Measurements from ENCODE around the gene TAGLN2. TPM values are rescaled to one million over a fixed set of nuclear protein-coding genes. Genes with fewer than 3 reads are reported as not detected.

TAGLN2 gene
- total RNA-seq, 1 donor from 2014 or later: 715 TPM

GRCh38 chr1:159923203-159924024, 1.9 kb downstream of the TAGLN2 start:
- DNase-seq (ENCODE audit: extremely low read depth, low read depth, low spot score): no peak

- DNase-seq (ENCODE audit: extremely low read depth, low read depth, low spot score): no peak
Observed at GRCh38 chr1:159922511-159923202, 2.6 kb downstream of the TAGLN2 start.

GRCh38 chr1:159921700-159922504, 3.4 kb downstream of the TAGLN2 start:
- DNase-seq (ENCODE audit: extremely low read depth, low read depth, low spot score): no peak

GRCh38 chr1:159921251-159921650, 4.1 kb downstream of the TAGLN2 start:
- DNase-seq (ENCODE audit: extremely low read depth, low read depth, low spot score): no peak

- no peak for DNase-seq (ENCODE audit: extremely low read depth, low read depth, low spot score)
Observed at GRCh38 chr1:159920651-159921050, 4.7 kb downstream of the TAGLN2 start.

- no peak for DNase-seq (ENCODE audit: extremely low read depth, low read depth, low spot score)
Observed at GRCh38 chr1:159920202-159920601, 5.1 kb downstream of the TAGLN2 start.

GRCh38 chr1:159919236-159919865, 6.0 kb downstream of the TAGLN2 start:
- DNase-seq (ENCODE audit: extremely low read depth, low read depth, low spot score): no peak

- DNase-seq (ENCODE audit: extremely low read depth, low read depth, low spot score): no peak
Observed at GRCh38 chr1:159918352-159919200, 6.7 kb downstream of the TAGLN2 start.

GRCh38 chr1:159917533-159918351, 7.6 kb downstream of the TAGLN2 start:
- no peak for DNase-seq (ENCODE audit: extremely low read depth, low read depth, low spot score)

- DNase-seq (ENCODE audit: extremely low read depth, low read depth, low spot score): no peak
Observed at GRCh38 chr1:159916242-159917051, 8.9 kb downstream of the TAGLN2 start.

GRCh38 chr1:159915571-159916241, 9.6 kb downstream of the TAGLN2 start:
- no peak for DNase-seq (ENCODE audit: extremely low read depth, low read depth, low spot score)

GRCh38 chr1:159914252-159915018, 10.9 kb downstream of the TAGLN2 start:
- no peak for DNase-seq (ENCODE audit: extremely low read depth, low read depth, low spot score)

GRCh38 chr1:159913451-159914192, 11.7 kb downstream of the TAGLN2 start:
- DNase-seq (ENCODE audit: extremely low read depth, low read depth, low spot score): no peak

GRCh38 chr1:159911326-159912070, 13.8 kb downstream of the TAGLN2 start:
- DNase-seq (ENCODE audit: extremely low read depth, low read depth, low spot score): no peak

Measured in glomerular endothelial cell (primary cell).